ENCODE results near the gene APOBEC3H. TPM values are rescaled to one million over a fixed set of nuclear protein-coding genes. Genes with fewer than 3 reads are reported as not detected.

The APOBEC3H gene
- polyA plus RNA-seq, 1 donor, result 0.42 TPM

- Histone ChIP-seq H3K27ac (ENCODE audit: low read length) (no peak overlapping the region), H3K4me1 (ENCODE audit: control insufficient read depth, insufficient read depth, low read length) (peaks cover 17% of the 10 kb centered on the region), H3K4me3 (ENCODE audit: low read length) (no peak overlapping the region), H3K9me3 (ENCODE audit: control insufficient read depth, low read depth, low read length) (peaks cover 6% of the 10 kb centered on the region), H3K27me3 (ENCODE audit: control insufficient read depth, insufficient read depth, low read length) (peaks cover 17% of the 10 kb centered on the region), H3K36me3 (ENCODE audit: control insufficient read depth, insufficient read depth, low read length) (peaks cover 4% of the 10 kb centered on the region)
- no CpG with 5 or more reads among the region's 9 CpGs for WGBS (ENCODE audit: insufficient coverage, low lambda C conversion rate)
- DNase-seq, result no peak
These were observed 51.9 kb downstream of the APOBEC3H start for GRCh38 chr22:39148727-39149535.

GRCh38 chr22:39149915-39150847 lies 53.1 kb downstream of the APOBEC3H start:
- no peak for DNase-seq

GRCh38 chr22:39150848-39151215 lies 53.8 kb downstream of the APOBEC3H start:
- H3K4me3 ChIP-seq (ENCODE audit: low read length), result no peak overlapping the region
- H3K9me3 ChIP-seq (ENCODE audit: control insufficient read depth, low read depth, low read length), result no peaks in the 10 kb centered on the region
- no CpG with 5 or more reads among the region's 6 CpGs for WGBS (ENCODE audit: insufficient coverage, low lambda C conversion rate)
- peaks cover 28% of the 10 kb centered on the region for H3K27me3 ChIP-seq (ENCODE audit: control insufficient read depth, insufficient read depth, low read length)
- peaks cover 10% of the 10 kb centered on the region for H3K4me1 ChIP-seq (ENCODE audit: control insufficient read depth, insufficient read depth, low read length)
- no peak overlapping the region for H3K27ac ChIP-seq (ENCODE audit: low read length)
- DNase-seq, result no peak
- H3K36me3 ChIP-seq (ENCODE audit: control insufficient read depth, insufficient read depth, low read length), result peaks cover 4% of the 10 kb centered on the region

More at GRCh38 chr22:39149915-39150847, 53.1 kb downstream of the APOBEC3H start:
- Histone ChIP-seq H3K27me3 (ENCODE audit: control insufficient read depth, insufficient read depth, low read length) (peaks cover 21% of the 10 kb centered on the region), H3K4me1 (ENCODE audit: control insufficient read depth, insufficient read depth, low read length) (peaks cover 10% of the 10 kb centered on the region), H3K4me3 (ENCODE audit: low read length) (no peak overlapping the region), H3K27ac (ENCODE audit: low read length) (no peak overlapping the region), H3K36me3 (ENCODE audit: control insufficient read depth, insufficient read depth, low read length) (peaks cover 4% of the 10 kb centered on the region), H3K9me3 (ENCODE audit: control insufficient read depth, low read depth, low read length) (peaks cover under 1% of the 10 kb centered on the region)
- WGBS (ENCODE audit: insufficient coverage, low lambda C conversion rate), result no CpG with 5 or more reads among the region's 16 CpGs

GRCh38 chr22:39151329-39151975 lies 54.4 kb downstream of the APOBEC3H start:
- no peaks in the 10 kb centered on the region for H3K9me3 ChIP-seq (ENCODE audit: control insufficient read depth, low read depth, low read length)
- peak in 1 of 2 donors; percentile 56 for DNase-seq
- H3K4me3 ChIP-seq (ENCODE audit: low read length), result peak overlapping the region; percentile 69
- peaks cover 4% of the 10 kb centered on the region for H3K36me3 ChIP-seq (ENCODE audit: control insufficient read depth, insufficient read depth, low read length)
- peaks cover 33% of the 10 kb centered on the region for H3K27me3 ChIP-seq (ENCODE audit: control insufficient read depth, insufficient read depth, low read length)
- no CpG with 5 or more reads among the region's 16 CpGs for WGBS (ENCODE audit: insufficient coverage, low lambda C conversion rate)
- H3K4me1 ChIP-seq (ENCODE audit: control insufficient read depth, insufficient read depth, low read length), result peaks cover 3% of the 10 kb centered on the region
- no peak overlapping the region for H3K27ac ChIP-seq (ENCODE audit: low read length)

- DNase-seq, result no peak
- Histone ChIP-seq H3K9me3 (ENCODE audit: control insufficient read depth, low read depth, low read length) (no peaks in the 10 kb centered on the region), H3K27me3 (ENCODE audit: control insufficient read depth, insufficient read depth, low read length) (peaks cover 34% of the 10 kb centered on the region), H3K4me1 (ENCODE audit: control insufficient read depth, insufficient read depth, low read length) (peaks cover 3% of the 10 kb centered on the region), H3K27ac (ENCODE audit: low read length) (peak overlapping the region; percentile 61), H3K36me3 (ENCODE audit: control insufficient read depth, insufficient read depth, low read length) (peaks cover 4% of the 10 kb centered on the region), H3K4me3 (ENCODE audit: low read length) (peak overlapping the region; percentile 69)
- no CpG with 5 or more reads among the region's 44 CpGs for WGBS (ENCODE audit: insufficient coverage, low lambda C conversion rate)
These were observed 55.0 kb downstream of the APOBEC3H start for GRCh38 chr22:39152024-39152510.

- Histone ChIP-seq H3K27ac (ENCODE audit: low read length) (peak within 1 kb of the TSS; percentile 68), H3K4me1 (ENCODE audit: control insufficient read depth, insufficient read depth, low read length) (peaks cover 3% of the 10 kb centered on the region), H3K27me3 (ENCODE audit: control insufficient read depth, insufficient read depth, low read length) (peaks cover 34% of the 10 kb centered on the region), H3K36me3 (ENCODE audit: control insufficient read depth, insufficient read depth, low read length) (peaks cover 4% of the 10 kb centered on the region), H3K4me3 (ENCODE audit: low read length) (peak within 1 kb of the TSS; percentile 69), H3K9me3 (ENCODE audit: control insufficient read depth, low read depth, low read length) (no peaks in the 10 kb centered on the region)
- no CpG with 5 or more reads among the region's 98 CpGs for WGBS (ENCODE audit: insufficient coverage, low lambda C conversion rate)
- DNase-seq, result peak; percentile 81 to 89
These were observed 55.6 kb downstream of the APOBEC3H start, which contains the start of gene CBX7 for GRCh38 chr22:39152511-39153219. Gene CBX7, minus strand, starts transcription at chr22:39152680. Its CDS starts 236 bp downstream, at chr22:39152444.

GRCh38 chr22:39153220-39153717 lies 56.2 kb downstream of the APOBEC3H start:
- Histone ChIP-seq H3K9me3 (ENCODE audit: control insufficient read depth, low read depth, low read length) (no peaks in the 10 kb centered on the region), H3K27me3 (ENCODE audit: control insufficient read depth, insufficient read depth, low read length) (peaks cover 34% of the 10 kb centered on the region), H3K4me1 (ENCODE audit: control insufficient read depth, insufficient read depth, low read length) (peaks cover 3% of the 10 kb centered on the region), H3K4me3 (ENCODE audit: low read length) (peak overlapping the region; percentile 63), H3K27ac (ENCODE audit: low read length) (peak overlapping the region; percentile 68), H3K36me3 (ENCODE audit: control insufficient read depth, insufficient read depth, low read length) (peaks cover 4% of the 10 kb centered on the region)
- no peak for DNase-seq
- no CpG with 5 or more reads among the region's 43 CpGs for WGBS (ENCODE audit: insufficient coverage, low lambda C conversion rate)

Data from large intestine (tissue), 3 donors.